Upper lobe of left lung (tissue), 6 donors: Measurements from ENCODE around the gene THRSP. TPM values are rescaled to one million over a fixed set of nuclear protein-coding genes. Genes with fewer than 3 reads are reported as not detected.

Experiments used
- ATAC-seq, 2 donors: fragments of 200-7000 bp; cut with Tn5 transposase; one replicate each; pipeline ENCODE4 v1.9.1; 2022; ENCODE audit warnings: mild to moderate bottlenecking in 2 of 2, moderate library complexity in 2 of 2; ENCODE audit not compliant: low FRiP score in 2 of 2
- DNase-seq, 2 donors: peaks; one replicate each; pipeline ENCODE4 v3.0.0-alpha.2; 2019 to 2020
- H3K27ac ChIP-seq, 4 donors: fragments of 200-600 bp; sonication (generic); one replicate each; pipeline ENCODE4 v1.5.1; 2016 to 2019
- H3K27me3 ChIP-seq, 4 donors: fragments of 200-600 bp; sonication (generic); one replicate each; pipeline ENCODE4 v1.5.1; 2017 to 2019
- H3K36me3 ChIP-seq, 4 donors: fragments of 200-600 bp; sonication (generic); one replicate each; pipeline ENCODE4 v1.5.1; 2016 to 2019
- H3K4me1 ChIP-seq, 4 donors: fragments of 200-600 bp; sonication (generic); one replicate each; pipeline ENCODE4 v1.5.1; 2018 to 2019
- H3K4me3 ChIP-seq, 4 donors: fragments of 200-600 bp; sonication (generic); one replicate each; pipeline ENCODE4 v1.5.1; 2017 to 2019; ENCODE audit warnings: mild to moderate bottlenecking in 2 of 4, moderate library complexity in 1 of 4
- H3K9me3 ChIP-seq, 4 donors: fragments of 200-600 bp; sonication (generic); one replicate each; pipeline ENCODE4 v1.5.1; 2018 to 2019
- EP300 ChIP-seq, 4 donors: sonication (generic); formaldehyde crosslinking; IDR thresholded peaks; one replicate each; pipeline ENCODE4 v1.5.1; 2017; ENCODE audit warnings: antibody characterized with exemption in 4 of 4, control low read depth in 2 of 4
- POLR2A ChIP-seq, 4 donors: fragments of 450-650 bp; IDR thresholded peaks; one replicate each; pipeline ENCODE4 v1.5.1; 2016 to 2017; ENCODE audit warnings: antibody characterized with exemption in 4 of 4, mild to moderate bottlenecking in 2 of 4
- POLR2AphosphoS5 ChIP-seq, 2 donors: sonication (generic); formaldehyde crosslinking; IDR thresholded peaks; one replicate each; pipeline ENCODE4 v1.5.1; 2017; ENCODE audit warnings: antibody characterized with exemption in 2 of 2
- WGBS, 2 donors: methylation state at CpG; one replicate each; pipeline ENCODE4 v1.1.5; 2017 to 2018; 5-methylcytosine and 5-hydroxymethylcytosine counted together
- total RNA-seq, 6 donors: library from RNA; depleted of rRNA in 4 of 6; stranded (reverse); fragments of >200 nt in 4 of 6; gene quantifications; one replicate each; pipeline versions ENCODE4 v1.1.0 to v1.2.1, GENCODE V29; 2016 to 2021
- TF ChIP-seq, protein P1 (sequence below), 6 experiments: fragments of 450-650 bp in 4 of 6; fragments of 200-600 bp in 2 of 6; sonication (generic) in 2 of 6; IDR thresholded peaks; one replicate each; pipeline ENCODE4 v1.5.1; 2016 to 2019; ENCODE audit warnings: antibody characterized with exemption in 6 of 6
- donor health status: DM: no; HTN: no; CAD: no; lungs with moderate emphysema.
- donor health status: DM: no; HTN: yes; CAD: no; lungs with severe emphysema.

THRSP gene
- total RNA-seq, 6 donors from 2014 or later, result 0.17 TPM; not detected in 5

DNA sequence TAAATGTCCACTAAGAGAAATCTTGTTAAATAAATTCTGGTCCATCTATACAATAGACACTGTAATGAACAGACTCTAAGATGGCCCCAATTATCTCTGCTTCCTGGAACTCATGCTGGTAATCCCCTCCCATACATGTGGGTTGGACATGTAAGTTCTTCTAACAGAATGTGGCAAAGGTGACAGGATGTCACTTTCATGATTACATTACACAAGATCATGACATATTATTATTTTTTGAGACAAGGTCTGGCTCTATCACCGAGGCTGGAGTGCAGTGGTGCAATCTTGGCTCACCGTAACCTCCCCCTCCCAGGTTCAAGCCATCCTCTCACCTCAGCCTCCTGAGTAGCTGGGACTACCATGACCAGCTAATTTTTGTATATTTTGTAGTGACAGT is 30.6 kb downstream of the THRSP start:
- ATAC-seq (no peak), DNase-seq (no peak)
- H3K27me3 ChIP-seq, result no peaks in the 10 kb centered on the region
- TF ChIP-seq POLR2AphosphoS5 (IDR thresholded peaks at IDR 0.05), result no peak
- no peak for TF ChIP-seq POLR2A (IDR thresholded peaks at IDR 0.05)
- TF ChIP-seq, protein P1, sequence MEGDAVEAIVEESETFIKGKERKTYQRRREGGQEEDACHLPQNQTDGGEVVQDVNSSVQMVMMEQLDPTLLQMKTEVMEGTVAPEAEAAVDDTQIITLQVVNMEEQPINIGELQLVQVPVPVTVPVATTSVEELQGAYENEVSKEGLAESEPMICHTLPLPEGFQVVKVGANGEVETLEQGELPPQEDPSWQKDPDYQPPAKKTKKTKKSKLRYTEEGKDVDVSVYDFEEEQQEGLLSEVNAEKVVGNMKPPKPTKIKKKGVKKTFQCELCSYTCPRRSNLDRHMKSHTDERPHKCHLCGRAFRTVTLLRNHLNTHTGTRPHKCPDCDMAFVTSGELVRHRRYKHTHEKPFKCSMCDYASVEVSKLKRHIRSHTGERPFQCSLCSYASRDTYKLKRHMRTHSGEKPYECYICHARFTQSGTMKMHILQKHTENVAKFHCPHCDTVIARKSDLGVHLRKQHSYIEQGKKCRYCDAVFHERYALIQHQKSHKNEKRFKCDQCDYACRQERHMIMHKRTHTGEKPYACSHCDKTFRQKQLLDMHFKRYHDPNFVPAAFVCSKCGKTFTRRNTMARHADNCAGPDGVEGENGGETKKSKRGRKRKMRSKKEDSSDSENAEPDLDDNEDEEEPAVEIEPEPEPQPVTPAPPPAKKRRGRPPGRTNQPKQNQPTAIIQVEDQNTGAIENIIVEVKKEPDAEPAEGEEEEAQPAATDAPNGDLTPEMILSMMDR (IDR thresholded peaks at IDR 0.05), result no peak
- TF ChIP-seq EP300 (IDR thresholded peaks at IDR 0.05), result no peak
- no peaks in the 10 kb centered on the region for H3K4me1 ChIP-seq
- H3K4me3 ChIP-seq, result no peak overlapping the region
- H3K36me3 ChIP-seq, result peaks cover 0 to 5% (median 0%) of the 10 kb centered on the region in 4 donors
- WGBS, 2 donors, result 92 to 100% methylated on average over 2 of the region's 2 CpGs
- H3K9me3 ChIP-seq, result no peaks in the 10 kb centered on the region
- no peak overlapping the region for H3K27ac ChIP-seq

DNA sequence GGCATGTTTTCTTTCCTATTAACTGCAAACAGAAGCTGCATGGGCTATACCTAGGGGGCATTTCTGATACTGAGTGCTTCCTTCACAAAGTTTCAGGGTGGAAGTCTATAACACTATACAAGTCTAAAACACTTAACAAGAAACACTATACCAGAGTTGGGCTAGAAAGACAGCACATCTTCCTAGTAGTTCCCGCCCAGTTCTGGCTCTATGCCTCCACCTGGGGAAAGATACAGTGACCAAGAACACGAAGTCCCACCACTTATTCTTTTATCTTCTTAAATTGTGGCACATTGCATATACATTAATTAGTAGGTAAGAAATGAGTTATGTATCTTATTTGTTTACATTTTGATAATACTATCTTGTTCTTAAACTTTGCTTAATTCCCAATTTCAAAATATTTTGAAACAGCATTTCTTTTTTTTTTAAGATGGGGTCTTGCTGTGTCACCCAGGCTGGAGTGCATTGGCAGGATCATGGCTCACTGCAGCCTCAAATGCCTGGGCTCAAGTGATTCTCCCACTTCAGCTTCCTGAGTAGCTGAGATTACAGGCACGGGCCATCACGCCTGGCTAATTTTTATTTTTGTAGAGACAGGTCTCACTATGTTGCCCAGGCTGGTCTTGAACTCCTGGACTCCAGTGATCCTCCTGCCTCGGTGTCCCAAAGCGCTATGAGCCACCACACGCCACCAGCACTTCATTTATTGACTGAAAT is 34.2 kb downstream of the THRSP start:
- no peak for ATAC-seq
- Histone ChIP-seq H3K9me3 (no peaks in the 10 kb centered on the region), H3K36me3 (peaks cover 0 to 23% (median 6%) of the 10 kb centered on the region in 4 donors), H3K27ac (no peak overlapping the region), H3K4me1 (no peaks in the 10 kb centered on the region), H3K27me3 (no peaks in the 10 kb centered on the region), H3K4me3 (no peak overlapping the region)
- no peak for DNase-seq
- WGBS, 2 donors, result 90 to 94% methylated on average over 7 of the region's 7 CpGs
- TF ChIP-seq EP300 (IDR thresholded peaks at IDR 0.05), result no peak
- TF ChIP-seq POLR2AphosphoS5 (IDR thresholded peaks at IDR 0.05), result no peak
- no peak for TF ChIP-seq POLR2A (IDR thresholded peaks at IDR 0.05)
- TF ChIP-seq, protein P1 (IDR thresholded peaks at IDR 0.05), result no peak

- 88 to 93% methylated on average over 4 of the region's 4 CpGs for WGBS, 2 donors
- TF ChIP-seq, protein P1 (IDR thresholded peaks at IDR 0.05), result no peak
- TF ChIP-seq POLR2AphosphoS5 (IDR thresholded peaks at IDR 0.05) (no peak), POLR2A (IDR thresholded peaks at IDR 0.05) (no peak), EP300 (IDR thresholded peaks at IDR 0.05) (no peak)
Observed at GRCh38 chr11:78099666-78100065, 36.0 kb downstream of the THRSP start.

GRCh38 chr11:78100261-78100660 is 36.6 kb downstream of the THRSP start:
- TF ChIP-seq EP300 (IDR thresholded peaks at IDR 0.05), result no peak
- TF ChIP-seq POLR2A (IDR thresholded peaks at IDR 0.05), result no peak
- TF ChIP-seq, protein P1 (IDR thresholded peaks at IDR 0.05), result no peak
- TF ChIP-seq POLR2AphosphoS5 (IDR thresholded peaks at IDR 0.05), result no peak
- WGBS, 2 donors, result 73 to 89% methylated on average over 5 of the region's 5 CpGs
- ATAC-seq, result no peak
- Histone ChIP-seq H3K36me3 (peaks cover 0 to 21% (median 6%) of the 10 kb centered on the region in 4 donors), H3K4me3 (no peak overlapping the region), H3K27me3 (no peaks in the 10 kb centered on the region), H3K27ac (no peak overlapping the region), H3K9me3 (no peaks in the 10 kb centered on the region), H3K4me1 (no peaks in the 10 kb centered on the region)
- DNase-seq, result no peak

More at GRCh38 chr11:78099666-78100065, 36.0 kb downstream of the THRSP start:
- no peak for ATAC-seq
- no peak overlapping the region for H3K27ac ChIP-seq
- peaks cover 0 to 23% (median 6%) of the 10 kb centered on the region in 4 donors for H3K36me3 ChIP-seq
- H3K4me1 ChIP-seq, result no peaks in the 10 kb centered on the region
- no peak overlapping the region for H3K4me3 ChIP-seq
- no peaks in the 10 kb centered on the region for H3K27me3 ChIP-seq
- no peaks in the 10 kb centered on the region for H3K9me3 ChIP-seq
- no peak for DNase-seq
